ENCODE results near the gene NMD3. TPM values are rescaled to one million over a fixed set of nuclear protein-coding genes. Genes with fewer than 3 reads are reported as not detected.
A peak's percentile ranks its signal among the peaks of the same experiment; 100 is the strongest.
"Not testable (repeated sequence)": the region's sequence is repeated elsewhere in the genome, so short reads cannot be mapped to it uniquely, and the experiment has no call there.

Gene NMD3
- 72.6 TPM for total RNA-seq

DNA sequence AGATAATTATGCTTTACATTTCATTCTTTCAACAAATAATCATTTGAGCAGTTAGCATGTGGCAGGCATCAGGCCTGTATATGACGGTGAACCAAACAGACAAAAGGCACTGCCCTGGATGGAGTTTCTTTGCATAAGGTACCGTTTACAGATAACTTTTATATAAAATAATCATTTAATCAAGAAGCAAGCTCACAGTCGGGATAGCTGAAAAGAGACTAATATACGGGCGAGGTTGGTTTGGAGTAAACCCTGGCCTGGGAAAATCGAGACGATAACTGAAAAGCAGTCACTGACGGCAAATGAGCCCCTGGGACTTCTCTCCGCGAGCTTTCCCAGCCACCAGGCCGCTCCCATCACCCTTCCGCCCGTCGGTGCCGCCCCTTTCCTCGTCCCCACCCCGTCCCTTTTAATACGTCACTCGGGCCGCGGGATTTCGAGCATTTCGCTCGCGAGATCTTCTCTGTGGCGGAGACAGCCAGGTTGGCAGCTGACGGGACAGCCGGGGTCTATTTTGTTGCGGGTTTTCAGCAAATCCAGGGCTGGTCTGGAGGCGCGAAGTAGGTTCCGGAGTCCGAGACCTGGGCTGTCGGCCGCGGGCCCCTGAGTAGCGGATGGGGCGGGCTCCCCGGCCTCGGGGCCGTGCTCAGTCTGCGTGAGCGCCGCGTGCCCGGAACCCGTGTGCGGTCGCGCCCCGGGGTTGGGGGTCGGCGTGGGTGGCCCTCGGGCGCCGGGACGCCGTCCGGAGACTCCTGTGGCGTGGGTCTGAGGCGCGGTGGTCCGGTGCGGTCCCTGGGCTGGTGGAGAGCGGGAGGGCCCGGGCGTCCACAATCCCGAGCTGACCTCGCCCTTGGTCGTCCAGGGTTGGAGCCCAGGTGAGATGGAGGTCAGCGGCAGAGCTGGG is at the start of gene NMD3:
Gene NMD3 (plus strand): TSS at position 462 of the 904 bp plus-strand sequence. CDS start 703 bp downstream, outside the sequence.
- peak; percentile 85 to 92 for DNase-seq (ENCODE audit: low spot score in 2 of 2)
- no peak for FAIRE-seq

DNA sequence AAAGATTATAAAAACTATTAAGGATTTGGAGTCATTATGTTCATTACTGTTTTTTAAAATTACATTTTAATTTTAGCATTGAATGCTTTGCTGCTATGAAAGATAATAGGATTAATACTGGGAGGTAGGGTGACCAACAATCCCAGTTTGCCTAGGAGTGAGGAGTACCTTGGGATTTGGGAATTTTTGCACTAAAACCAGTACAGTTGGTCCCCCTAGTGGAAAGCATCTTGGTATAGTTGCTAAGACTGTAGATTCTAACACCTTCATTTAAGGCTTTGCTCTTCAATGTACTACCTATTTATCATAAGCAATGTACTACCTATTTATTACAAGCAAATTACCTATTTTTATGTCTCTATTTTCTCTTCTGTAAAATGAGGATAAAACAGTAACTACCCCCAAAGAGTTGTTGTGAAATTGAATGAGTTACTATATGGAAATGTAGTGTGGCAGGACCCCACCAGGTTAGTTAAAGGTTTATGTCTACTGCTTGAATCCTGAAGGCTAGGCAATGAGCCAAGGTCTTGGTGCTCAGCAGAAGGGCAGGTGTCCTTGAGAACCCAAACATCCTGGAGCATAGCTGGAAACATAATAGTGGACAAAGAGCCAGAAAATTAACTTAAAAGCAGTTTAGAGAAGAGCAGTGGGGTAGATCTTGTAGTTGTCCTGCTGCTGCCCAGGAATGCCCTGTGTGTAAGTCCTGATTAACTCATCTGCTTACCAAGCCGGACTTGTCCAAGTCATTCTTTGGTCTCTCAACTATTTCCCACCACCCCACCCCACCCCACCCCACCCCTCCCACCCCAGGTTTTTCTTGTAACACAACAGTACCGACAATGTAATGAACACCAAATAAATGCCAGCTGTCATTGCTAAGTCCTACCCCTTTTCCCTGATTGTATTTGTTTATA is 49.2 kb upstream of the NMD3 start:
- DNase-seq (ENCODE audit: low spot score in 2 of 2) (no peak), FAIRE-seq (no peak)

DNA sequence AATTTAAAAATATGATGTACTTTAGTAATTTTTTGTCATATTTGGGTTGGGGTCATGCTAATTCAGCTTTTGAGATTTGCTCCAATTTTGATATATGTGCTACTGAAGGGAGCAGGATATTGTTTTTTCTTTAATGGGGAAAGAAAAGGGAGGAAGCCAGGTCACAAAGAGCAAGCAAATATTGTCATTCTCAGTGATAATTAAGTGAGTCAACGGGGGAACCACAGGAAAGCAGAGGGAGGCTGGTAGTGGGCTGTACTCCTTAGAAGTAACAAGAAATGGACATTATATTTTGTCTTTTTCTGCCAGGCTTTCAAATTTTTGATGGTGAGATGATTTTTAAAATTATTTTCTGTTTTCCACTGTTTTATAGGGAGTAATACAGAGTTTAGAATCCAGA is 45.6 kb upstream of the NMD3 start:
- FAIRE-seq (no peak), DNase-seq (ENCODE audit: low spot score in 2 of 2) (no peak)

DNA sequence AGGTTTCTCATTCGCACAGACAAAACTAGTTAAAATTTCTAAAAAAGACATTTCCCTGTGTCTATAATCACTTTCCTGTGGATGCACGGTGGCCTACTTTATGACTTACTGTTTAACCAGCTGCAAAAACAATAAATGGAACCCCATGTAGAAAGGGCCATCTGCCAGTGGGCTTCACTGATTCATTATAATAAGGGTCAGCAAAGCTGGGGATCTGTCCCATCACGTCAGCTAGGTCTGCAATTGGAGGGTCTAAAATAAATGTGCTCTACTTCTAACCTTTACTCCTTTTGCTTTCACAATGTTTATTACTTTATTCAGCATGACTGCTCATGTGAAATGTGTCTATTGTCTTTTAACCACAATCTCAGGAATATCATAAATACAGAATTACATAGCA is 43.1 kb upstream of the NMD3 start:
- DNase-seq (ENCODE audit: low spot score in 2 of 2) (no peak), FAIRE-seq (no peak)

DNA sequence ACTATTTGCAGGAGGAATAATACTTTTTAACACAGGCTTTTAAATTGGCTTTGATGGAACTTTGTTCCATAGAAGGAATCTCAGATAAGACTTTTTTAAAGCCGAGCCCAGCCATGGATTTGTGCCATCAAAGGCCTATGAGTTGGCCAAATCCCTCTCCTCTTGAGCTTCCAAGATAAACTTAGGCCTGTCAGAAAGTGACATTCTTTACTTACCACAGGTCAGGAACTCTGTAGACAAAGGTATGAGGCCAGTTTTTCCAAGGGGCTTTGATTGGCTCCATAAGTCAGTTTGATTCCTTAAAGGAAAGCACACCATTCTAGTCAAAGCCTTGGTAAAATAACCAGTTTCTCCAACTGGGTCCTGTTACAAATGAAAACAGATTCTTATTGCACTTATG is 39.7 kb upstream of the NMD3 start:
- not testable (repeated sequence) for FAIRE-seq; DNase-seq (ENCODE audit: low spot score in 2 of 2)

DNA sequence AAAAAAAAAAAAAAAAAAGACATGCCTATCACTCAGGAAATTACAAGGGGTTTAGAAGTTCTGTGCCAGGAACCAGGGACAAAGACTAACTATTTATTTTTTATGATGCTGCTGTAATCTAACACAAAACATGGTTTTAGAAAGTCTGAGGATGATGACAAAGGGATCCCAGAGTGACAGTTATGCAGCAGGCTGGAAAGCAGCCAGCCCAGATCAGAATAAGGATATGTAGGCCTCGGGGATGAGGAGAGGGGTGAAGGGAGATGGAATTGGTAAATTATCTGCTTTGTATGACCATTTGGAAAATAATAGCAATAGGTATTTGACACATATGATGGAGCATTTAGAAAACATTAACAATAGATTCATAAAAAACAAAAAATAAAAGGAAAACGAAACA is 34.1 kb upstream of the NMD3 start:
- no peak for DNase-seq (ENCODE audit: low spot score in 2 of 2)
- FAIRE-seq: no peak

DNA sequence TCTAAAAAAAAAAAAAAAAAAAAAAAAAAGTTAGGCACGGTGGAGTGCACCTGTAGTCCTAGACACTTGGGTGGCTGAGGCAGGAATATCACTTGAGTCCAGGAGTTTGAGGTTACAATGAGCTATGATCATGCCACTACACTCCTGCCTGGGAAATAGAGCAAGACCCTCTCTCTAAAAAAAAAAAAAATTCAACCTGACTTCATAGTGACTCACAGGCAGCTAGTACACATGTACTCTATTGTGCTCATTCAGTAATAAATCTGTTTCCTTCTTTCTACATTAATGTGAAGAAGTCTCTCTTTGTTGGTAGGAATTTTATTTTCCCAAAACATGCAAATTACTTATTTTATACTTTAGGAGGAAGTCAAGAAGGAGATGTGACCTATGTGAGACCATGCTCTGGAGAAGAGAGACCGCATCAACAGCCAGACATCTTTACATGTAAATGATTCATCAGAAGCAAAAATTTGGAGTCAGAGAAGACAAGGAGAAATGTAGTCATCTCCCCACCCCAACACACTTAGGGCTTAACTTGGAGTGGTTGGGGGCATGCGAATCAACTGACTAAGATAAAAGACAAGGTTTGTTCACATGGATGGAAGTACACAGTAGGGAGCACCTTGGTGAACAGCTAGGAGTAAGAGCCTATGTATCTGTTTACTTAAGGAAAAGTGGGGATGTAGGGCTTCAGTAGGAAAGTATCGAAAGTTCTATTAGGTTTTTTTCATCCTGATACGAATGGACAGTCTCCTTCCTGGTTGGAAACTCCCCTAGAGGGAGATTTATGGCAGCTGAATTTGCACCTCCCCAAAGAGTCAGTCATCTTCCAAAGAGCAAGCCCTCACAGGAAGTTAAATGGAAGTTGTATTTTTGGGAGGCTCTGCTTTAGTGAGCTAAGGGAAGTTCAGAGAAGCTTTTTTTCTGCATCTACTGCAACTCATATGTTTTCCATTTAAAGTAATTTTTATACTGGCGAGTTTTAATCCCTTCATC is 23.0 kb upstream of the NMD3 start:
- DNase-seq (ENCODE audit: low spot score in 2 of 2) (no peak), FAIRE-seq (no peak)

DNA sequence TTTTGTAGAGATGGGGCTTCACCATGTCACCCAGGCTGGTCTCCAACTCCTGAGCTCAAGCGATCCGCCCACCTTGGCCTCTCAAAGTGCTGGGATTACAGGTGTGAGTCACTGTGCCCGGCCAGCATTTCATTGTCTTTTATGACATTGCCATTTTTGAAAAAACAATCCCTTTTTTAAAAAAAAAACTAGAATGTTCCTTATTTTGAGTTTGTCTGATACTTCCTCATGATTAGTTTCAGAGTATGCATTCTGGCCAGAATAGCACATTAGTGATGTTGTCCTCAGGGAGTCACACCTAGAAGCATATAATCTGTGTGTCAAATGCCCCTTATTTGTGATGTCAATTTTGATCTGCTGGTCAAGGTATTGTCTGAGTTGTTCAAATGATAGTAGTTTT is 21.2 kb upstream of the NMD3 start:
- FAIRE-seq (no peak), DNase-seq (ENCODE audit: low spot score in 2 of 2) (no peak)

DNA sequence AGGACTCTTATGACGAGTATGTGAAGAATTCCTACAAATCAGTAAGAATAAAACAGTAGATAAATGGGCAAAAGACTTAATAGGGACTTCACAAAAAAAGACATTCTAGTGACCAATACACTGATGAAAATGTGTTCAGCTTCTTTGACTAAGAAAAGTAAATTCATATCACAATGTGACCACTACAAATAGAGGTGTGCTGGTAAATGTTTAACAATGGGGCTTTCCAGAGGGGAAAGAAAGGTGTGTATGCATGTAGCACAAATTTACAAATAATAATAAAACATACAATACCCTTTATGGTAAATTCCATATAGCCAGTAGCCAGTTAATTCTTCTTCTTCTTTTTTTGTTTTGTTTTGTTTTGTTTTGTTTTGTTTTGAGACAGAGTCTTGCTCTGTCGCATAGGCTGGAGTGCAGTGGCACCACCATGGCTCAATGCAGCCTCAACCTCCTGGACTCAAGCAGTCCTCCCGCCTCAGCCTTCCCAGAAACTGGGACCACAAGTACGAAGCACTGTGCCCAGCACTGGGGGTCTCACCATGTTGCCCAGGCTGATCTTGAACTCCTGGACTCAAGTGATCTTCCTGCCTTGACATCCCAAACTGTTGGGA is 17.5 kb upstream of the NMD3 start:
- DNase-seq (ENCODE audit: low spot score in 2 of 2): no peak
- FAIRE-seq: no peak

DNA sequence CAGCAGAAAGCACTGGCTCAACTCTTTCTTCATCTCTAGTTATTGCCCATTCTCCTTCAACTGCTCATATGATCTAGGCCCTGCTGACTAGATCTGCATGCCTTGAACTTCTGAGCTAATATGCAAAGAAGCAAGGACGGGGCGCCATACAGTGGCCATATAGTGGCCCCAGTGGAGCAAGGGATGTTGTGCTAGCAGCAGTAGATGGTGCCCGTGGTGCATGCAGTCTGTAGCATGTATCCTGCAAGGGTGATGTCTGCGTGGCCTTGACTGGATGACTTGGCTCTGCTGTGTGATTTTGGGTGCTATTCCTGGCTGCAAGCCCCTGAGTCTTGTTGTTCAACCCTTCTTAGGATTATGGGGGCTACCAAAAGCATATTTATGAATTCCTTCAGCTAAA is 12.2 kb upstream of the NMD3 start:
- DNase-seq (ENCODE audit: low spot score in 2 of 2) (no peak), FAIRE-seq (no peak)

DNA sequence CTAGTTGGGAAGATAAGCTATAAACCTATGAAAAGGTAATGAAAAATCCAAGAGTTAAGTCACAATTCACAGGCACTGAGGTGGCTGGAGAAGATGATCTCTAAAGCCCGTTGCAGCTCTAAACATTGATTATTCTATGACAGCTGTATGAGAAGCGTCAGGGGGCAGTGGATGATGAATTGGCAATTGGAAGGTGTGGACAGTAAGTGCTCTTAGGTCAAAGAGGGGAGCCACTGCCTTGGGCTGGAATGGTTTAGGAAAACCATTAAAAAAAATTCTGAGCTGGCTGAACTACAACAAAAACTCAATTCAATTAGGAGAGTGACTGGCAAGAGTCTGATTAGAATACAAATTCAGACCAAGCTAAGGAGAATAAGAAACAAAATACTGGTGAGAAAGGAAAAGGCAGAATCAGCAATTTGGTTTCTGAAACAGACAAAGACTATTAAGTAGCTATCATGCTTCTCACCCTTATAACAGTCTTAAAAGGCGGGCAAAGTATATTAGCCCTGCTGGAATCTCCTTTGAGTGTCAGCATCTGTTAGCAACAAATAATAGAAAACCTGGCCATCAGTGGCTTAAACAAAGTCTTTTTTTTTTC is 8.8 kb upstream of the NMD3 start:
- DNase-seq (ENCODE audit: low spot score in 2 of 2): no peak
- no peak for FAIRE-seq

DNA sequence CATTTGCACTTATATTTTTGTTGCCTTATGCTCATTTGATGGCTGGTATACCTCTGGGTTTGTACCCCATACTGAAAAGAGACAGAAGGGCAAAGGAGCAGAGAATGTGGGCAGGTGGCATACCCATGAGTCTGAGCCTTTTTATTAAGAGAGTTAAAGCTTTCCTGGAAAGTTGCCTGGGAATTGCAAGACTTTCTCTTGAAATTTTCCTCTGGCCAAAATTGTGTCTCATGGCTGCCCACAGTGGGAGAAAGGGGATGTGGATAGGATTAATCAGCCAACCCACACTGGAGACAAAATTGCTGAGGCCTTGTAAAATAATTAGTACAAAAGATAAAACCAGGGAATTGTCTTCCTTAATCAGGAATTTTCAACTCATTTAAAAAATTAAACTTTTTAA is 8.2 kb upstream of the NMD3 start:
- FAIRE-seq (peak; percentile 10), DNase-seq (ENCODE audit: low spot score in 2 of 2) (no peak)

DNA sequence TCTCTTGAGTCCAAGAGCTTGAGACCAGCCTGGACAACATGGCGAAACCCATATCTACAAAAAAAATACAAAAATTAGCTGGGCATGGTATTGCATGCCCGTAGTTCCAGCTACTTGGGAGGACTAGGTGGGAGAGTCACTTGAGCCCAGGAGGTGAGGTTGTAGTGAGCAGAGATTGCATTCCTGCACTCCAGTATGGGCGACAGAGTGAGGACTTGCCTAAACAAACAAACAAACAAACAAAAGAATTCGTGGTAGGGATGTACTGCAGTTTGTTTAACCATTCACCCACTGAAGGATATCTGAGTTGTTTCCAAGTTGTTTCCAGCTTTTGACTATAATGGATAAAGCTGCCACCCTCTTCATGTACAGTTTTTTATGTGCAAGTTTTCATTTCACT is 7.5 kb upstream of the NMD3 start:
- DNase-seq (ENCODE audit: low spot score in 2 of 2) (no peak), FAIRE-seq (no peak)

DNA sequence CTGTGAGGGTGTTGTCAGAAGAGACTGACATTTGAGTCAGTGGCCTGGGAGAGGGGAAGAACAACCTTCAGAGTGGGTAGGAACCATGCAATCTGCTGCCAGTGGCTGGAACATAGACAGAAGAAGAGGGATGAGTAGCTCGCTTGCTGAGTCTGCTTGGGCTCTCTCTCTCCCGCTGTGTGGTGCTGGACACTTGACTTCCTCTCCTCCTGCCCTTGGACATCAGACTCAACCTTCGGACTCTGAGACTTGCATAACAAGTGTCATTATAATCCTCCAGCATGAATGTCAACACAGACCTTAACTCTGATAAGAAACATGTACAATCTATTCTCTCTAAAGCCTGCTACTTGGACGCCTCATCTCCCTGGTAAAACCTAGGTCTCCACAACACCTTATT is 5.9 kb upstream of the NMD3 start:
- no peak for DNase-seq (ENCODE audit: low spot score in 2 of 2)
- FAIRE-seq: no peak

DNA sequence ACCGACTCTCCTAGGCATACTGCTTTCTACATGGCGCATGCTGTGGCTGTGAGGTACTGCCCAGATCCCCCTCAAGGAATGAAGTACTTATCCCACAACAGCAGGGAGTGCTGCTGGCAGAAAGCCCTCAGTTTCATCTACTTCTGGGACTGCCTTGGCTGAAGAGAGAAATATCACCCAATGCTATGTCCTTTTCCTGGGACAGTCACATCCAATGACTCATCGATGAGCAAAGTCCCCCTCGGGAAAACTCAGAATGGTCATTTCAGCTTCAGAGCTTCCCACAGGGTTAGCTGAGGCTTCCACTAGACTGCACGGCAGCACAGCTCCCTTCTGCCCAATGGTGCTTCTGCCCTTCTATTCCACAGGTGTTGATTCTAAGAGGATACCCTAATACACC is 3.6 kb upstream of the NMD3 start:
- FAIRE-seq (no peak), DNase-seq (ENCODE audit: low spot score in 2 of 2) (no peak)

DNA sequence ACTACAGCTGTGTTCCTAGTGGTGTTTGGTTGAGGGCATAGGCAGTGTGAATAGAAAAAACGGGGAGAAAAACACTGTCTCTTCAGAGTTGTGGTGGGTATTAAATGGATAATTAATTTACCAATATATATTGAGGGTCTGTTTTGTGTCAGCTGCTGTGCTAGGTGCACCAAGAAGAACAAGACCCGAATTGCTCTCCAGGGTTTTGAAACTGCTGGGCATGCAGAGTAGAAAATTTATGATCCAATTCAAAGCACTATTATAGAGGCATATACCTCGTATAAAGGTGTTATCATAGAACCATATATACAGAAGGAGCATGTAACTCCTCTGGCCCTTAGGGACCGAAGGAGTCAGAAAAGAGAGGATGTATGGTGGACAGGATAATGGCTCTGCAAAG is 1.6 kb upstream of the NMD3 start:
- FAIRE-seq (no peak), DNase-seq (ENCODE audit: low spot score in 2 of 2) (no peak)

DNA sequence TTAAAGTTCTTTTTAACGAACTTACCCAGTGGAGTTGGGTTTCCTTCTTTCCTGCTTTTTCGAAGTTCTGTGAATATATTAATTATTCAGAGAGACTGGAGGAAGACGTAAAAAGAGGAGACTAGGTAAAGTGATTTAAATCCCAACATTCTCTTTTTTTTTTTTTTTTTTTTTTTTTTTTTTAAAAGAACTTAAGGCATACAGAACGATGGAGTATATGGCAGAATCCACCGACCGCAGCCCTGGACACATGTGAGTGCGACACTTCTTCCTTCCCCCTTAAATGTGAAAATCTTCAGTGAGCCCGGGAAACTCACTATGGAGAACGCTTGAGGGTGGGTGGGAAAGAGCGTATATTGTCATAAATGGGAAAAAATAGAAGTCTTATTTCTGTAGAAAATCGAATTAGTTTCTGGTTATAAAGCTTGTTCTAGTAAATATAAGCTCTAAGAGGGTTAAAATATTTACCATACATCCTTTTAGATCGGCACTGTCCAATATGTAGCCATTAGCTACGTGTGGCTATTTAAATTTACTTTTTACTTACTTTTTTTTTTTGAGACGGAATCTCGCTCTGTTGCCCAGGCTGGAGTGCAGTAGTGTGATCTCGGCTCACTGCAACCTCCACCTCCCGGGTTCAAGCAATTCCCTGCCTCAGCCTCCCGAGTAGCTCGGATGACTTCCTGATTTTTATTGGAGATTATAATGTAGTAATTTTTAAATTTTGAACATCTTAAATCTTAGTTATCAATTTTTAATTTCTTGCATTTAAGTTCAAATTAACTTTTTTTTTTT is 892 bp downstream of the NMD3 start:
- DNase-seq (ENCODE audit: low spot score in 2 of 2): peak in 1 of 2 donors; percentile 28
- no peak for FAIRE-seq

DNA sequence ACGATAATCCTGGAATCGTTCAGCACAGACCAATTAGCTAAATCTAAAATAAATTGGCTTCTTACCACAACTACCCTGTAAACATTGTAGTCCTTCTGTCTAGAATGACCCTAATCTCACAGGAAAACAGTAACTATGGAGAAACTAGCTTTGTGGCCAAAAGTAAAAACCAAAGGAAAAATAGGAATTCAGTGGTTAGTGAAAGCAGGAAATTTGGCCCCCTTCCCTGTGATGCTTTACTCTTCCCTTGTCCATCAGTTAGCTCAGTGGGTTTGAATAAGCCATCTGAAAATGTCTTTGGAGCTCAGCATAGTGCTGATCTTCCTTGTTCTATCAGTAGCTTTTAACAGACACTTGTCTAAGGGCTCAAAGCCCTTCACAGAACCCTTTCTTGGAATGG is 1.6 kb downstream of the NMD3 start:
- no peak for FAIRE-seq
- DNase-seq (ENCODE audit: low spot score in 2 of 2): no peak

DNA sequence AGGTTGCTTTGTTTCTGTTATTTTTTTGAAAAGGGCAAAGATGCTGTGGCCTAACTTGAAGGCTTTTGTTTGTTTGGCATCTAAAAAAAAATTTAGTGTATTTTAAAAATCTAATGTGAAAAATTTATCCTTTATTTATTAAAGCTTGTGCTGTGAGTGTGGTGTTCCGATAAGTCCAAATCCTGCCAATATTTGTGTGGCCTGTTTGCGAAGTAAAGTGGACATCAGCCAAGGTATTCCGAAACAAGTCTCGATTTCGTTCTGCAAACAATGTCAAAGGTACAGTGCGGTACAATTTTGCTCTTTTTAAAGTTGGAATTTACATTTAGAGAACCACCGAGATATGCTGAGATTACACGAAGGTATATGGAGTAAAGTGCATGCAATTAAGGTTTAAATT is 3.7 kb downstream of the NMD3 start:
- no peak for FAIRE-seq
- no peak for DNase-seq (ENCODE audit: low spot score in 2 of 2)
